HCT116 (cell line): ENCODE measurements around the gene ZNF595.
"Not testable (repeated sequence)": the region's sequence is repeated elsewhere in the genome, so short reads cannot be mapped to it uniquely, and the experiment has no call there.

ENCODE experiments used
- ATF3 ChIP-seq: IDR thresholded peaks from 2 replicates; pipeline ENCODE4 v1.6.1; 2012
- CEBPB ChIP-seq: IDR thresholded peaks from 2 replicates; pipeline ENCODE4 v1.6.1; 2012; ENCODE audit warnings: low read depth
- CTCF ChIP-seq, 3 experiments: fragments of 200-600 bp in 1 of 3; sonication (generic) in 1 of 3; IDR thresholded peaks in 2 of 3; conservative IDR thresholded peaks in 1 of 3; 2 replicates each; pipeline ENCODE4 v1.5.1; 2012 to 2017; ENCODE audit warnings: low read depth in 2 of 3, low read length in 2 of 3, antibody characterized with exemption in 1 of 3, borderline replicate concordance in 1 of 3, control low read depth in 1 of 3, mild to moderate bottlenecking in 1 of 3, mixed read lengths in 1 of 3, mixed run types in 1 of 3, moderate library complexity in 1 of 3; ENCODE audit not compliant: insufficient read depth in 1 of 3
- EZH2 ChIP-seq: fragments of 200-600 bp; sonication (generic); IDR thresholded peaks from 2 replicates; pipeline ENCODE4 v1.6.1; 2017; ENCODE audit warnings: antibody characterized with exemption, mixed run types
- POLR2A ChIP-seq: IDR thresholded peaks from 2 replicates; pipeline ENCODE4 v1.7.0; 2011; ENCODE audit warnings: borderline replicate concordance; ENCODE audit not compliant: insufficient read depth, insufficient read length; ENCODE audit errors: extremely low read depth
- POLR2AphosphoS5 ChIP-seq: IDR thresholded peaks from 2 replicates; pipeline ENCODE4 v1.6.1; 2011; ENCODE audit warnings: mild to moderate bottlenecking, low read depth, low read length, moderate library complexity

GRCh38 chr4:51655-52277 is 1.4 kb upstream of the ZNF595 start:
- not testable (repeated sequence) for TF ChIP-seq CTCF (IDR thresholded peaks at IDR 0.05 in 2 of 3, conservative IDR thresholded peaks at IDR 0.05 in 1 of 3; ENCODE audit: borderline replicate concordance in 1 of 3, insufficient read depth in 1 of 3, low read depth in 2 of 3, low read length in 2 of 3); CEBPB; POLR2A; EZH2; POLR2AphosphoS5; ATF3
